AG04450 (cell line): ENCODE measurements around the gene DMC1. TPM values are rescaled to one million over a fixed set of nuclear protein-coding genes. Genes with fewer than 3 reads are reported as not detected.

Source experiments
- CTCF ChIA-PET: fragments of 300-600, 350-600 bp; formaldehyde crosslinking; extraction: SDS; loops from one replicate; lab custom pipeline; 2022; ENCODE audit warnings: antibody characterized with exemption, inconsistent platforms; lab: Charles Lee
- POLR2A ChIA-PET: fragments of 350-600 bp; formaldehyde crosslinking; extraction: SDS; loops from one replicate; lab custom pipeline; 2021; ENCODE audit warnings: antibody characterized with exemption, inconsistent platforms; lab: Yijun Ruan, JAX
- DNase-seq: peaks from one replicate; pipeline ENCODE4 v3.0.0-alpha.2; 2011; ENCODE audit warnings: low read depth, low spot score
- H3K27ac ChIP-seq: one replicate; pipeline ENCODE4 v1.5.1; 2012; ENCODE audit warnings: low read depth, low read length, control low read depth
- H3K27me3 ChIP-seq: one replicate; pipeline ENCODE4 v1.6.0; 2012; ENCODE audit warnings: low read length; ENCODE audit not compliant: control insufficient read depth, insufficient read depth
- H3K4me3 ChIP-seq: 2 replicates; pipeline ENCODE4 v1.5.1; 2011; ENCODE audit warnings: mild to moderate bottlenecking, low read depth, low read length, control low read depth
- H3K9me3 ChIP-seq: 2 replicates; pipeline ENCODE4 v1.5.1; 2012; ENCODE audit warnings: low read length; ENCODE audit not compliant: control insufficient read depth, insufficient read depth
- polyA plus RNA-seq: library from polyadenylated mRNA; depleted of rRNA; stranded (reverse); fragments of >200 nt; gene quantifications from 2 replicates; pipeline ENCODE4 v1.2.3, GENCODE V29; 2011
- TF ChIP-seq, protein P1 (sequence below): IDR thresholded peaks from 2 replicates; pipeline ENCODE4 v1.5.1; 2011; ENCODE audit warnings: low read depth, low read length, control low read depth, inconsistent platforms

DMC1 gene
- polyA plus RNA-seq, 1 experiment, result 0.29 TPM

DNA sequence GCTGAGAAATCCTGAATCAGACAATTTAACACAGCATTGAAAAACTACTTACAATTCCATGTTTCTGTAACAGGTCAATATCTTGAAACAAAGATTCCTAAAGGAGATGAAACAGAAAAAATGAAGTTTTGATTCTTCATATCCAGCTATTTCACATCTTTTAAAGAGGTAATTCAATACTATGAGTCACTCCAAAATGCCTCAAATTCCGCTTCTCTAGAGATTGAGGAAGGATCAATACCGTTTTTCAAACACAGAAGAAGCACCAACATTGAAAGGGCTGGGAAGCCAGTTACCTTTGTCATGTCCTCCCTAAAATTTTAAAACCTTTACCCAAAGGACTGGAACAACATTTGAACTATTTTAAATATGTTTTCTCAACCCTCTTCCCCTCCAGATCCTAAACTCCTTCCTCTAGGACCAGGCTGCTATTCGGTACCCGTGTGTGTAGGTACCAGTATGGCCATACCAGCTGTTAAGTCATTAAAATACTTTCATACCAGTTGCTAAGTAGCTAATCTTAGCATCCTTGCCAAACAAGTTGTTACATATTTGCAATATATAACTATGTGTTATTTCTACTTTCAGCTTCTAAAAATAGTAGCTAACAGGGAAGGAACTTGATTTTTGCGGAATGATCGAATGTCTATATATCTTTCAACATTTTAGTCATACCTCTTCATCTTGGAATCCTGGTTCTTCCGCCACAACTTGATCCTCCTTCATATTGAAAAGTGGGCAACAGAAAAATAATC lies 2.3 kb downstream of the DMC1 start:
- no peak for DNase-seq
- TF ChIP-seq, protein P1, sequence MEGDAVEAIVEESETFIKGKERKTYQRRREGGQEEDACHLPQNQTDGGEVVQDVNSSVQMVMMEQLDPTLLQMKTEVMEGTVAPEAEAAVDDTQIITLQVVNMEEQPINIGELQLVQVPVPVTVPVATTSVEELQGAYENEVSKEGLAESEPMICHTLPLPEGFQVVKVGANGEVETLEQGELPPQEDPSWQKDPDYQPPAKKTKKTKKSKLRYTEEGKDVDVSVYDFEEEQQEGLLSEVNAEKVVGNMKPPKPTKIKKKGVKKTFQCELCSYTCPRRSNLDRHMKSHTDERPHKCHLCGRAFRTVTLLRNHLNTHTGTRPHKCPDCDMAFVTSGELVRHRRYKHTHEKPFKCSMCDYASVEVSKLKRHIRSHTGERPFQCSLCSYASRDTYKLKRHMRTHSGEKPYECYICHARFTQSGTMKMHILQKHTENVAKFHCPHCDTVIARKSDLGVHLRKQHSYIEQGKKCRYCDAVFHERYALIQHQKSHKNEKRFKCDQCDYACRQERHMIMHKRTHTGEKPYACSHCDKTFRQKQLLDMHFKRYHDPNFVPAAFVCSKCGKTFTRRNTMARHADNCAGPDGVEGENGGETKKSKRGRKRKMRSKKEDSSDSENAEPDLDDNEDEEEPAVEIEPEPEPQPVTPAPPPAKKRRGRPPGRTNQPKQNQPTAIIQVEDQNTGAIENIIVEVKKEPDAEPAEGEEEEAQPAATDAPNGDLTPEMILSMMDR, result no peak
- Histone ChIP-seq H3K4me3 (no peak overlapping the region), H3K9me3 (no peaks in the 10 kb centered on the region; the same call in 1 of the 2 replicates), H3K27me3 (peaks cover 2% of the 10 kb centered on the region), H3K27ac (no peak overlapping the region)
- ChIA-PET CTCF (no interaction called here), POLR2A (no interaction called here)

DNA sequence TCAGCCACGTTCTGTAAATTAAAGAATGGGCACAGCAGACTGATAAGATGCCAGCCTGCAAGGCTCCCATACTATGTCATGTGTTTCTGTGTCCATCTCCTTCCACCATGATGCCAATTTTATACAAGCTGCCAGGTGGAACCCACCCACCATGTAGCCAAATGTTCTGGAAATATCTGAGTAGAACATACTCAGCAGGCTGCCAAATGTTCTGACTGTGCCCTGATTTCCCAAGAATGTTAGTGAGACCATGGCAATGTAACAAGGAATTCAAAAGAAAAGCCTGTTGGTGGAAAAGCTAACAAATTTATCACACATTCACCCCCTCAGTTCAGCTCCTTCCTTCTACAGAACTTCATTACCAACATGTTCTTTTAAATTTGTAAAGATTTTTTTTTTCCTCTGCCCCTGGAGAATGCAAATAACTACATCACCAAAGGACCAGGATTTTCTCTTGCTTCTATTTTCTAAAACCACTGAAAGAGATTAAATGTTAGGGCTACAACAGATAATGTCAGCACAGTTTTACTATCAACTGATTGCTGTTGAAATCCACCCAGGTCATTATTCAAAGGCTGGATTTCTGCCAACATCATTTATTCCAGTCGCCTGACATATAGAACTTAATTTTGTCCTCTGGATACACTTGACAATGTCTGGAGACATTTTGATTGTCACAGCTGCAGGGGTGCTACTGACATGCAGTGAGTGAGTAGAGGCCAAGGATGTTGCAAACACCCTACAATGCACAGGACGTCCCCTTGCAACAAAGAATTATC lies 3.1 kb downstream of the DMC1 start:
- no peak for DNase-seq
- CTCF ChIA-PET, result interaction anchor here (1.1 kb wide), 1 partner anchor 493 kb away, joined by 3 read pairs; no protein-coding TSS in a partner anchor

DNA sequence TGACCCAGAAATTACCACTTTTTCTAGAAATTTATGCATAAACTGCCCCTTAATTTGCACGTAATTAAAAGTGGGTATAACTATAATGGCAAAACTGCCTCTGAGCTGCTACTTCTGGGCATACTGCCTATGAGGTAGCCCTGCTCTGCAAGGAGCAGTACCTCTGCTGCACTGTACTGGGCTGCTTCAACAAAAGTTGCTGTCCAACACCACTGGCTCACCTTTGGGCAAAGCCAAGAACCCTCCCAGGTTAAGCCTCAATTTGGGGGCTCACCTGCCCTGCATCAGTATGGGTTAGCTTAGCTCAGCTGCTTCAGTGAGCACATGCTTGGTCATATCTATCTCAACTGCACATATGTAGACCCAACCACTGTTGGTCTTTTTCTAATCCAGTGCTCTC lies 4.5 kb downstream of the DMC1 start:
- H3K4me3 ChIP-seq, result no peak overlapping the region
- TF ChIP-seq, protein P1, result no peak
- peaks cover 1% of the 10 kb centered on the region for H3K27me3 ChIP-seq
- no peak overlapping the region for H3K27ac ChIP-seq
- POLR2A ChIA-PET, result no interaction called here
- CTCF ChIA-PET, result interaction anchor here (1.0 kb wide), 1 partner anchor 513 kb away, joined by 3 read pairs; no protein-coding TSS in a partner anchor
- no peak for DNase-seq
- H3K9me3 ChIP-seq, result no peaks in the 10 kb centered on the region; the same call in 1 of the 2 replicates

More for the DNA sequence above, 3.1 kb downstream of the DMC1 start:
- H3K4me3 ChIP-seq, result no peak overlapping the region
- TF ChIP-seq, protein P1, result no peak
- H3K9me3 ChIP-seq, result no peaks in the 10 kb centered on the region; the same call in 1 of the 2 replicates
- POLR2A ChIA-PET, result no interaction called here
- H3K27me3 ChIP-seq, result peaks cover 2% of the 10 kb centered on the region
- no peak overlapping the region for H3K27ac ChIP-seq

DNA sequence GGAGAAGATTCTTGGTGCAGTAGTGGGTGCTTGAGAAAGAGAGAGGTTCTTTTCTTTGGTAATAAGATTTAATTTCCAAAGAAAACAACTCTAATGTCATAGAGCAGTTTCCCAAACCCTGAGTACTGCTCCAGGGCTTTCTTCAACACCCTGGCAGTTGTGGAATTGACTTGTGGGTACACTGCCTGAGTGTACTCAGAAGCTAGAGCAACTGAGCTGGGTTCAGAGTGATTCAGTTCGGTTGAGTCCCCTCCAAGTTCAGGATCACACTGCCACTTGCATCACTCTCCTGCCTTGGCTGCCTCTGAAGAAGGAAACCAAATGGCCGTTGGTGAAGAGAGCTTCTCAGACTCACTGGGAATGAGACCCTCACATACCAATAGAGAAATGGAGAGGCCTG lies 5.3 kb downstream of the DMC1 start:
- Histone ChIP-seq H3K4me3 (no peak overlapping the region), H3K27me3 (no peaks in the 10 kb centered on the region), H3K27ac (no peak overlapping the region), H3K9me3 (no peaks in the 10 kb centered on the region; the same call in 1 of the 2 replicates)
- ChIA-PET CTCF (interaction anchor here (1.0 kb wide), 1 partner anchor 513 kb away, joined by 3 read pairs; no protein-coding TSS in a partner anchor), POLR2A (no interaction called here)
- TF ChIP-seq, protein P1, result no peak
- DNase-seq, result no peak
